GM21825 (cell line): ENCODE measurements around the gene TPMT.

ENCODE experiments used
- ATAC-seq: cut with Tn5 transposase; IDR thresholded peaks from one replicate; pipeline ENCODE4 v1.9.1; 2021; ENCODE audit warnings: mild to moderate bottlenecking, moderate library complexity; ENCODE audit not compliant: unreplicated experiment

Gene TPMT

GRCh38 chr6:18118330-18118729 lies 36.5 kb downstream of the TPMT start:
- ATAC-seq: no peak

GRCh38 chr6:18117136-18117535 lies 37.7 kb downstream of the TPMT start:
- no peak for ATAC-seq

GRCh38 chr6:18115356-18115755 lies 39.5 kb downstream of the TPMT start:
- no peak for ATAC-seq

- ATAC-seq: no peak
Measured at GRCh38 chr6:18110162-18110561, 44.7 kb downstream of the TPMT start.

GRCh38 chr6:18107061-18107460 lies 47.8 kb downstream of the TPMT start:
- no peak for ATAC-seq

GRCh38 chr6:18102783-18103509 lies 51.9 kb downstream of the TPMT start:
- no peak for ATAC-seq

GRCh38 chr6:18101873-18102272 lies 53.0 kb downstream of the TPMT start:
- ATAC-seq: no peak

- ATAC-seq: no peak
Measured at GRCh38 chr6:18101271-18101670, 53.6 kb downstream of the TPMT start.

GRCh38 chr6:18100296-18100695 lies 54.6 kb downstream of the TPMT start:
- no peak for ATAC-seq

- no peak for ATAC-seq
Measured at GRCh38 chr6:18099511-18099910, 55.4 kb downstream of the TPMT start.

- ATAC-seq: no peak
Measured at GRCh38 chr6:18096423-18096822, 58.5 kb downstream of the TPMT start.

- no peak for ATAC-seq
Measured at GRCh38 chr6:18091382-18091781, 63.5 kb downstream of the TPMT start.

- no peak for ATAC-seq
Measured at GRCh38 chr6:18090349-18090786, 64.5 kb downstream of the TPMT start.

- ATAC-seq: no peak
Measured at GRCh38 chr6:18088419-18089296, 66.2 kb downstream of the TPMT start.

- ATAC-seq: no peak
Measured at GRCh38 chr6:18087396-18088165, 67.3 kb downstream of the TPMT start.

- ATAC-seq: no peak
Measured at GRCh38 chr6:18081025-18081668, 73.7 kb downstream of the TPMT start.

GRCh38 chr6:18080544-18080943 lies 74.3 kb downstream of the TPMT start:
- no peak for ATAC-seq

- no peak for ATAC-seq
Measured at GRCh38 chr6:18078866-18079265, 76.0 kb downstream of the TPMT start.
